Activated T-cell treated with anti-CD3 and anti-CD28 coated beads, Interleukin-2, amount 50 U/mL, for 24 hours (primary cell): ENCODE measurements around the gene FSTL5.

Source experiments
- DNase-seq: peaks from one replicate; pipeline ENCODE4 v3.0.0-alpha.2; 2020
- H3K27ac Mint-ChIP-seq: 2 replicates; pipeline ENCODE4 v1.8.0; 2020; ENCODE audit warnings: mild to moderate bottlenecking, mixed read lengths
- H3K27me3 Mint-ChIP-seq: 2 replicates; pipeline ENCODE4 v1.8.0; 2020; ENCODE audit warnings: mixed read lengths
- H3K36me3 Mint-ChIP-seq: 2 replicates; pipeline ENCODE4 v1.8.0; 2020; ENCODE audit warnings: low read depth, mixed read lengths
- H3K4me1 Mint-ChIP-seq: 2 replicates; pipeline ENCODE4 v1.8.0; 2020; ENCODE audit warnings: low read depth, mixed read lengths
- H3K4me3 Mint-ChIP-seq: 2 replicates; pipeline ENCODE4 v1.8.0; 2020; ENCODE audit warnings: mild to moderate bottlenecking, moderate library complexity, mixed read lengths
- H3K9me3 Mint-ChIP-seq: 2 replicates; pipeline ENCODE4 v1.8.0; 2020; ENCODE audit warnings: mixed read lengths

Gene FSTL5

GRCh38 chr4:161937596-161937995 is 226.2 kb downstream of the FSTL5 start:
- H3K4me3 Mint-ChIP-seq, result no peak overlapping the region
- H3K36me3 Mint-ChIP-seq, result no peaks in the 10 kb centered on the region
- no peak for DNase-seq
- H3K27me3 Mint-ChIP-seq, result no peaks in the 10 kb centered on the region
- no peaks in the 10 kb centered on the region for H3K4me1 Mint-ChIP-seq
- H3K27ac Mint-ChIP-seq, result no peak overlapping the region
- H3K9me3 Mint-ChIP-seq, result peaks cover 3% of the 10 kb centered on the region

DNA sequence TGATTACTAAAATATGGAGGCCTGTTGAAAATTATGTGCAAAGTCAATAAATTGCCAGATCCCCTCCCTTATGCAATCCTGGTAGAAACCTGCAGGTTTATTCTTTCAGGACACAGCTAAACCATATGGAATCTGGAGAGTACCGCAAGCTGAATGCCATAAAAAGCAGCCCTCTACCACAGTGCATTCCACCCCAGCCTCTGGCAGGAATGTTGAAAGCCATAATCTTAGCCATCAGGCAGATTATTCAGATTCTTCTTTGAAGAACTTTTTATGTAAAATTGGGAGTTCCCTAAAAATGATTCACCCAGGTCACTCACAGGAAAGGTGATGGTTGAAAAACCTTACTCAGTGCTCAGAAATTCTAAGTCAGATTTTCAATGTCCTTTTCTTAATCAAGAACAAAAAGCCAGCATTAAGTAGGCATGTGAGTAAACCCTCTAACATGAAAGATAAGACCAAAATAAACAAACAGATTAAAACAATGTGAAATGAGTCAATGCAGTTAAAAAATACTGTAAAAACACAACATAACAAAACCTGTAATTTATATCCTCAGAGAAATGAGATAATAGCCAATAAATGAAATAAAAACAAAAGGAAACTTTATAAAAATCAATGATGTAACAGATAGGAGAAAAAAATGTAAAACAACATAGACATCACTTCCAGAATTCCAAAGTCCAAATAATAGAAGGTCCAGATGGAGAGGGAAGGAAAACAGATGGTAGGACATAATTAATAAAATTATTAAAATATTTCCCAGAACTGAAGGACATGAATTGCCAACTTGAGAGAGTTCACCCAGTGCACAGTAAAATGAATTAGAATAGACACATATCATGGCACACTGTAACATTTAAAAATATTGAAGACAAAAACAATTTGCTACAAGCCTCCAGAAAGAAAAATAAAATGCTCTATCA is 226.9 kb downstream of the FSTL5 start:
- Mint-ChIP-seq H3K36me3 (no peaks in the 10 kb centered on the region), H3K9me3 (peaks cover under 1% of the 10 kb centered on the region), H3K4me1 (no peaks in the 10 kb centered on the region), H3K27ac (no peak overlapping the region), H3K4me3 (no peak overlapping the region), H3K27me3 (no peaks in the 10 kb centered on the region)
- no peak for DNase-seq

DNA sequence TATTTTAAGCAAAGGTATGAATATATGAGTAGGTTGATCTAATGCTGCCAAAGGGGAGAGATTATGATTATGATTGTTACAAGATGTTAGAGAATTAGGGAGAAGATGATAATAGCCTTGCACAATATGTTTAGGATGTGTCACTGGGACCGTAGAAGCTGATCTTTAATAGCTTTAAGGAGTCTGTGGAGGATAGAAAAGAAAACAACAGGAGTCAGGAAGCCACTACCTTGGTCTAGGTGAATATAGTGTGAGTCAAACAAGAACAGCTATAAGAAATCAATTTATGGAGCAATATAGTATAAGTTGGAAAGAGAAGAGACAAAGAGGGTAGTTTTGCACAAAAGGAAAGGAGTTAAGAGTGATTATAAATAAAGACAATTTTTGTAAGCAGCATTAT is 232.7 kb downstream of the FSTL5 start:
- Mint-ChIP-seq H3K36me3 (no peaks in the 10 kb centered on the region), H3K27ac (no peak overlapping the region), H3K9me3 (peaks cover 6% of the 10 kb centered on the region), H3K27me3 (no peaks in the 10 kb centered on the region), H3K4me1 (no peaks in the 10 kb centered on the region), H3K4me3 (no peak overlapping the region)
- no peak for DNase-seq

DNA sequence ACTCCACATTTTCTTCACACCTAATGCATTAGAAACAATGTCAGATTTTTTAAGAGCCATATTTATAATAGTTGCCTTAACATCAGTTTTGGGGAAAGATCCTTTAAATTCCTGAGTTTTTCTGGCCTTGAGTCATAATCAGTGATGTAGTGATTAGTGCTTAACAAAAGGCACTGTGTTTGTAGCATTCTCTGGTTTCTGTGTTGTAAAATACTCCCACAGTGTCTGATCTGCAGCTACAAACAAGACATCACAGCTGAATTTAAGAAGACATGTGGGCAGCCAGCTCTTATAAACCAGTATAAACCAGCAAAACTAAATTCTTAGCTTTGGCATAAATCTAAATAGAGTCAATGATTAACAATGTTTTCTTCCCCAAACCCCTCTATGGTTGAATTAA is 233.8 kb downstream of the FSTL5 start:
- Mint-ChIP-seq H3K27ac (no peak overlapping the region), H3K4me3 (no peak overlapping the region), H3K4me1 (no peaks in the 10 kb centered on the region), H3K36me3 (no peaks in the 10 kb centered on the region), H3K27me3 (no peaks in the 10 kb centered on the region), H3K9me3 (peaks cover 6% of the 10 kb centered on the region)
- no peak for DNase-seq

DNA sequence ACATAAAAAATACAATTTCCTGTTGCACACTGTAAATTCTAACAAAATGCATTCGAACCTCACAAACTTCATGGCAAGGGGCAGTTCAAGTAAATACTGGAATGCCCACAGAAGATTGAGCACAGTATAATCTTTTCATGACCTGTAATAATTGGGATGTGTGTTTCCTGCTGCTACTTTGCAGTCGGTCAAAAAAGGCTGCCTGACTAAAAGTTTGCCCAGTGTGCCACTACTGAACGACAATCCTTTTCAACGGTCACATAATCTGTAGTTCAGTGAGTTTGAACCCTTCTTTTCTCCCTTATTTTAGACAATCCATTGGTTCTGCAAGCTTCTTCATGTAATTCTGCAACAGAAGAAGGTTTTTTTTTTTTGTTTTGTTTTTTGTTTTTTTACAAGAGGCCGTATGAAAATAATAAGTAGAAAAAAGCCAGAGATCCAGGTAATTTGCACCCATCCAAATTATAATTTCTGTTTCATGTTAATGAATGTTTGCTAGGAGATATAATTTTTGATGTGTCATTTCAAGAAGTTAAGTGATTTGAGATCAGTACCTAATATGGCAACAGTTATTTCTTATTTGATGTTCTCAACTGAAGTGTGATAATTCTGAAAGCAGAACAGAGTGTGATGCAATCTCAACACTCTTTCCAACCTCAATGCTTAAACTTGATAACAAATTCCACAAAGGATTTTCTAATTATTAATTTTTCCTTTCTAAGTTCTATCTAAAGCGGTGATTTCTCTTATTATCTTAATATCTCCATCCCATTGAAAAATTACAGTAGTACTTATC is 237.6 kb downstream of the FSTL5 start:
- Mint-ChIP-seq H3K27me3 (no peaks in the 10 kb centered on the region), H3K27ac (no peak overlapping the region), H3K4me1 (no peaks in the 10 kb centered on the region), H3K36me3 (no peaks in the 10 kb centered on the region), H3K4me3 (no peak overlapping the region), H3K9me3 (peaks cover 6% of the 10 kb centered on the region)
- DNase-seq, result no peak

DNA sequence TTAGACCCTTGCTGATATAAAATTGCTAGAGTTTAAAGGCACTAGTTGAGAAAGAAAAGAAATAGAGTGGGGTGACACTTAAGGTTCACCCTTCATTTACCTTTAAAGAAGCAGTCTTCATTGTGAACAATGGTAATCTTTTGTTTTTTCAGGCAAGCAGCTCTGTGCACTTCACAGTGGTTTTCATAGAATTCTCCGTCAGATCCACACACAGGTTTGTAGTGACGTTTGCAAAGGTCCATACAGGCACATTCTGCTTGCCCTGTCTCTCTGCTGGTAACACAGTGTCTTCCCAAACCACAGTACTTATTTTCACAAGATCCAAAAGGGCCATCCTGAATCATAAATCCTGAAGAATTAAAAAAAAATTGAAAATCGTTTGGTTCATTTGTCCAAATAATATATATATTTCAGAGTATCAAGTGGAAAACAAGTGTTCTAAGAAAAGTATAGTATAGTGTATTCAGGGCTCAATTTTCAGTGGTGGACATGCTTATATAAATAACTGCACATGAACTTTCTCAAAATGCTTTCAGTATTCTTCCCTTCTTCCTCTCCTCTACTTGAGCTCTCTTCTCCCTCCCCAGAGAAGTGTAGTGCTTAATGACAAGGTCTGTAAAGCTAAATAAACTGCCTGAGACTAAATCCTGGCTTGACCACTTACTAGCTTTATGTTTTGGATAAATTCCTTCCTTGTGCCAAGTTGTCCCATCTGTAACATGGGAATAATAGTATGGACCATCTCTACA is 243.3 kb downstream of the FSTL5 start:
- Mint-ChIP-seq H3K27ac (no peak overlapping the region), H3K27me3 (no peaks in the 10 kb centered on the region), H3K9me3 (peaks cover 3% of the 10 kb centered on the region), H3K4me3 (no peak overlapping the region), H3K36me3 (no peaks in the 10 kb centered on the region), H3K4me1 (no peaks in the 10 kb centered on the region)
- DNase-seq, result no peak

DNA sequence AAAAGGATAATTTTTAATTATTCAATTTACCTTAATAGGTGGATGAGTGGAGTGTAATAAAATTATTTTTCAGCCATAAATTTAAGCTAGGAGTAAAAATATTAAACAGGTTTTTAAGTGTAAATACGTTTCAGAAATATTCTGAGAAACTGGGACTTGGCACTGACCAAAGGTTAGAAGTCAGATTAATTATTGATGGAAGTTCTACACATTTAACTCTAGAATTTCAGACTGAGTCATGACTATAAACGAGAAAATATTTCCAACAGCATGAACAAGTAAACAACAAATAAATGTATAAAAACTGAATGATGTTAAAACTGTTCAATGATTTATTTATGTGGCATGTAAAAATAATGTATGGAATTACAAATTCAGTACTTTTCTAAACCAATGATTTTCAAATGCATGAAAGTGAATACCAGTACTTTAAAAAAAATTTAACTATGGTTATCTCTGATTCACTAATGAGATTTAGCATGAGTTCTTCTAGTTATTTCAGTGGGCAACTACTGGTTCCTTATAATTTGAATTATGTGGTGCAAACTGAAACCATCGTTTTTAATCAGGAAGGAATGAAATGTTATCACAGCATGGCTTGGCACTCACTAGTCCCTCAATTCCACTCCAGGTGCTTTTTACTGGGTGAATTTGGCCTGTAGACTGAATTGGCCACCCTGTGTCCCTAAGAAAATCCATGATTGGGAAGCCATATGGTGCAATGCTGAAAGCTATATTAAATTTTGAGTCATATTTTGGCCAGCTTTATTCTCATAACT is 244.2 kb downstream of the FSTL5 start:
- no peak overlapping the region for H3K4me3 Mint-ChIP-seq
- H3K9me3 Mint-ChIP-seq, result peaks cover 3% of the 10 kb centered on the region
- no peak for DNase-seq
- no peaks in the 10 kb centered on the region for H3K27me3 Mint-ChIP-seq
- no peaks in the 10 kb centered on the region for H3K36me3 Mint-ChIP-seq
- no peak overlapping the region for H3K27ac Mint-ChIP-seq
- H3K4me1 Mint-ChIP-seq, result no peaks in the 10 kb centered on the region

DNA sequence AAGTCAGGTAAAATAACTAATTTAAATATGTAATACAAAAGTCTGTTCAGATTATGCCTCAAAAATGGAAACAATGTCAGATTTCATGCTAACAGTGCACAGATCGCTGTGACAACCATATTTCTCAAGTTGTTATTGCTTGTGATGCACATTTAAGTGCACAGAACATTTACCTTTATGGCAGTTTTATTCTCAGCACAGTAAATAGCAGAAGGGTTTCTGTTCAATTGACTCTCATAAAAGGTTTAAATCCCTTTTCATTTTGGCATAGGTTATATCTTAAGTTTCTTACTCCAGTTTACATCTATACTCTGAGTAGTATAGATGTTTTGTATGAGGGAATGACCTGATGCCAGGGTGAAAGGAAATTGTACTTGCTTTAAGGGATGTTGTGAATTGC is 247.8 kb downstream of the FSTL5 start:
- H3K36me3 Mint-ChIP-seq, result no peaks in the 10 kb centered on the region
- H3K27ac Mint-ChIP-seq, result no peak overlapping the region
- H3K27me3 Mint-ChIP-seq, result no peaks in the 10 kb centered on the region
- no peaks in the 10 kb centered on the region for H3K4me1 Mint-ChIP-seq
- no peaks in the 10 kb centered on the region for H3K9me3 Mint-ChIP-seq
- DNase-seq, result no peak
- H3K4me3 Mint-ChIP-seq, result no peak overlapping the region

- no peak overlapping the region for H3K4me3 Mint-ChIP-seq
- H3K27ac Mint-ChIP-seq, result no peak overlapping the region
- DNase-seq, result no peak
- no peaks in the 10 kb centered on the region for H3K36me3 Mint-ChIP-seq
- no peaks in the 10 kb centered on the region for H3K27me3 Mint-ChIP-seq
- no peaks in the 10 kb centered on the region for H3K4me1 Mint-ChIP-seq
- H3K9me3 Mint-ChIP-seq, result no peaks in the 10 kb centered on the region
These were observed 256.2 kb downstream of the FSTL5 start for GRCh38 chr4:161907590-161907955.

DNA sequence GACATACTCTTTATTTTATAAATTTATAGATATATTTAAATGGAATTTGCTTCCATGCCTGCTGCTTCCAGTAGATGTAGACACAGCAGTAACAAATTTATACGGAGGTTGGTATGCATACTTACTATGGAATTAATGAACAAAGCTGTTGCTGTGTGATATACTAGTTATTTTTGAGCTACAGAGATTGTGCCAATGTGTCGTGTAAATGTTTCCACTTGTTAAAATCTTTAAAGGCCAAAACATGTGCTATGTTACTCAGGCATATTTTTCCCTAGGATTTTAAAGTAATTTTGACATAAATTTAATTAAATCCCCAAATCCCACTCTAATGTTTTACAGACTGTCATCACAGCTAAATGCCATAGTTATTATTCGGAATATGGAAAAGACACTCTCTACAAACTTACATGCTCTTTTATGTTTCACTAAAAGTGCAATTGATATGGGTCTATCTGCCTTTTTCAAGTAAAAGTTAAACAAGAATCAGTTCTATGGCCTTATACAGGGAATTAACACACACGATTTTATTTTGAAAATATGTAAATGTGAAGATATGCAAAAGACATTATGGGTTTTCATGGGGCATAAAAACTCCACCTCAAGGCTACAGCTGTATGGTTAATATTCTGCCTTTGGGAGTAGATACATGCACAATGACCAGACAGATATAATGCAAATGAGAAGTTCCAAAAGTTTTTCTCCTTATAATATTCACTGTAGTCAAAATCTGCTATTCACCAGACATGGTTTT is 256.8 kb downstream of the FSTL5 start:
- H3K27me3 Mint-ChIP-seq, result no peaks in the 10 kb centered on the region
- H3K36me3 Mint-ChIP-seq, result no peaks in the 10 kb centered on the region
- H3K4me3 Mint-ChIP-seq, result no peak overlapping the region
- no peaks in the 10 kb centered on the region for H3K4me1 Mint-ChIP-seq
- H3K27ac Mint-ChIP-seq, result no peak overlapping the region
- H3K9me3 Mint-ChIP-seq, result no peaks in the 10 kb centered on the region
- no peak for DNase-seq

DNA sequence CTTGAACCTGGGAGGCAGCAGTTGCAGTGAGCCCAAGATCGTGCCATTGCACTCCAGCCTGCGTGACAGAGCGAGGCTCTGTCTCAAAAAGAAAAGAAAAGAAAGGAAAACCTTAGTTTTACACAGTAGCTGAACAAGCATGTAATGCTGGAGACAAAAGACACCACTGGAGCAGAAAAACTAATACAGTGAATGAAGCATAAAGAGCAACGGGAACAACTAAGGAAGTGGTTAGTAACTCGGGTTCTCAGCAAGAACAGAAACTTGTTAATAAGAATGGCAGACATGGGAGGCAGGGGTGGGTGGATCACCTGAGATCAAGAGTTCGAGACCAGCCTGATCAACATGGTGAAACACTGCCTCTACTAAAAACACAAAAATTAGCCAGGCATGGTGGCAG is 263.7 kb downstream of the FSTL5 start:
- DNase-seq, result no peak
- Mint-ChIP-seq H3K36me3 (no peaks in the 10 kb centered on the region), H3K9me3 (peaks cover 7% of the 10 kb centered on the region), H3K27ac (no peak overlapping the region), H3K4me1 (no peaks in the 10 kb centered on the region), H3K27me3 (no peaks in the 10 kb centered on the region), H3K4me3 (no peak overlapping the region)

DNA sequence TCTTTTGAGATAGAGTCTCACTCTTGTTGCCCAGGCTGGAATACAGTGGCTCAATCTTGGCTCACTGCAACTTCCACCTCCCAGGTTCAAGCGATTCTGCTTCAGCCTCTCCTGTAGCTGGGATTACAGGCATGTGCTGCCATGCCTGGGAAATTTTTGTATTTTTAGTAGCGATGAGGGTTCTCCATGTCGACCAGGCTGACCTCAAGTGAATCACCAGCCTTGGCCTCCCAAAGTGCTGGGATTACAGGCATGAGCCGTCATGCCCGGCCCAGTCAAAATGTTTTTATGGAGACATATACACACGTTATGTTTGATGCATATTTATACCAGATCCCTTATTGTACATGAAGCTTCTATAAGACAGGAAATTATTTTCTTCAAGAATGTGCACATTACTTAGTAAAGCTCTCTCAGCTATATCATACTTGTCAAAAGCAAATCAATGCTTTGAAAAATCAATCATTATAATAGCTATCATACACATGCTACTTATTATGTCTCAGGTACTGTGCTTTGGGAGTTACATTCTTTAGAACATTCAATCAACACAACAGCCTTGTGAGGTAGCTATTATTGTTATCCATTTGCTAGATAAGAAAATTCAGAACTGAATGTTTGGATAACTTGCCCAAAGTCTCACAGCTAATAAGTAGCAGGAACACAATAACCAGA is 269.2 kb downstream of the FSTL5 start:
- Mint-ChIP-seq H3K4me1 (no peaks in the 10 kb centered on the region), H3K4me3 (no peak overlapping the region), H3K27ac (no peak overlapping the region), H3K27me3 (no peaks in the 10 kb centered on the region), H3K36me3 (no peaks in the 10 kb centered on the region), H3K9me3 (peaks cover 4% of the 10 kb centered on the region)
- no peak for DNase-seq

DNA sequence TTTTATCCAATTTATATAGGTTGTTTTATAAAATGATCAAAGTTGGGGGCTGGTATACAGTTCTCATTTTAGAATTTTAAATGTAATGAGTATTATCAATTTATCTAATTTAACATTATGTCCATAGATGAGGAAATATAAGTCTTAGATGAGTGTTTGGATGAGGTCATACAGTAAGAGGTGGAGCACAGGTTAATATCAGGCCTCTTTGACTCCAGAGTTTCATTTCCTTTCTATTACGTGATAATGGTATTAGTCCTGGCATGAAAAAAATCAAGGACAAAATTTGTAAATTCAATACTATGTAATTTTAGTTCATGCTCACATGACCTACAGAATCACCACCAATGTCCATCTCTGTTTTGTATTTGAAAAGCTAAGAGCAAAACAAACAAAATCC is 269.8 kb downstream of the FSTL5 start:
- DNase-seq, result no peak
- Mint-ChIP-seq H3K27me3 (no peaks in the 10 kb centered on the region), H3K36me3 (no peaks in the 10 kb centered on the region), H3K4me3 (no peak overlapping the region), H3K27ac (no peak overlapping the region), H3K9me3 (peaks cover 4% of the 10 kb centered on the region), H3K4me1 (no peaks in the 10 kb centered on the region)
